OCI-LY1 (cell line): Measurements from ENCODE around the gene FNDC5.

Source experiments
- H2AFZ ChIP-seq: fragments of 200-600 bp; sonication (generic), shearing (Covaris generic); 2 replicates; pipeline ENCODE4 v1.6.0; 2014; ENCODE audit warnings: antibody characterized with exemption, mild to moderate bottlenecking, low read length
- H3F3A ChIP-seq: fragments of 200-600 bp; sonication (generic), shearing (Covaris generic); 2 replicates; pipeline ENCODE4 v1.6.0; 2014; ENCODE audit warnings: mild to moderate bottlenecking, antibody characterized with exemption, low read length, moderate library complexity; ENCODE audit not compliant: insufficient read depth
- H3K27ac ChIP-seq: fragments of 200-600 bp; sonication (generic); 2 replicates; pipeline ENCODE4 v1.5.1; 2014; ENCODE audit warnings: low read length, mixed run types, mild to moderate bottlenecking, low read depth; ENCODE audit not compliant: poor library complexity, severe bottlenecking
- H3K27me3 ChIP-seq: fragments of 200-600 bp; sonication (generic); 2 replicates; pipeline ENCODE4 v1.6.0; 2014; ENCODE audit warnings: antibody characterized with exemption, mild to moderate bottlenecking, low read length, moderate library complexity; ENCODE audit not compliant: insufficient read depth
- H3K36me3 ChIP-seq: fragments of 200-600 bp; sonication (generic); 2 replicates; pipeline ENCODE4 v1.6.1; 2014; ENCODE audit warnings: mild to moderate bottlenecking, antibody characterized with exemption, low read length, moderate library complexity, mixed read lengths; ENCODE audit not compliant: insufficient read depth
- H3K4me1 ChIP-seq: fragments of 200-600 bp; sonication (generic); 2 replicates; pipeline ENCODE4 v1.5.1; 2014; ENCODE audit warnings: mild to moderate bottlenecking, low read length, moderate library complexity; ENCODE audit not compliant: insufficient read depth, severe bottlenecking
- H3K4me2 ChIP-seq: fragments of 200-600 bp; sonication (generic), shearing (Covaris generic); 2 replicates; pipeline ENCODE4 v1.6.1; 2014; ENCODE audit warnings: low read length
- H3K4me3 ChIP-seq: fragments of 200-600 bp; sonication (generic); 2 replicates; pipeline ENCODE4 v1.5.1; 2014; ENCODE audit warnings: low read length, low read depth, mild to moderate bottlenecking, mixed read lengths; ENCODE audit not compliant: poor library complexity, severe bottlenecking
- H3K79me2 ChIP-seq: fragments of 200-600 bp; shearing (Covaris generic); 2 replicates; pipeline ENCODE4 v1.6.1; 2016; ENCODE audit warnings: mixed run types, low read length, mixed read lengths; ENCODE audit not compliant: insufficient read depth
- H3K9ac ChIP-seq: fragments of 200-600 bp; sonication (generic), shearing (Covaris generic); 2 replicates; pipeline ENCODE4 v1.6.1; 2014; ENCODE audit warnings: mild to moderate bottlenecking, low read length, mixed read lengths
- H3K9me2 ChIP-seq: fragments of 200-600 bp; sonication (generic), shearing (Covaris generic); 2 replicates; pipeline ENCODE4 v1.6.1; 2014; ENCODE audit warnings: low read depth, mild to moderate bottlenecking, low read length, mixed read lengths
- H3K9me3 ChIP-seq: fragments of 200-600 bp; shearing (Covaris generic); 2 replicates; pipeline ENCODE4 v1.6.1; 2014; ENCODE audit warnings: low read length, mixed read lengths
- H4K20me1 ChIP-seq: fragments of 200-600 bp; sonication (generic), shearing (Covaris generic); 2 replicates; pipeline ENCODE4 v1.6.0; 2016; ENCODE audit warnings: mild to moderate bottlenecking, low read length; ENCODE audit not compliant: insufficient read depth
- CTCF ChIP-seq: fragments of 200-600 bp; sonication (generic), shearing (Covaris generic); IDR thresholded peaks from 2 replicates; pipeline ENCODE4 v1.5.1; 2017; ENCODE audit warnings: mild to moderate bottlenecking, antibody characterized with exemption, low read length, moderate library complexity, mixed read lengths
- EZH2 ChIP-seq: fragments of 200-600 bp; sonication (generic), shearing (Covaris generic); IDR thresholded peaks from 2 replicates; pipeline ENCODE4 v1.8.0; 2017; ENCODE audit warnings: borderline replicate concordance, mixed run types, mild to moderate bottlenecking, antibody characterized with exemption, low read length, moderate library complexity, mixed read lengths

The FNDC5 gene

GRCh38 chr1:32885676-32886003 is 14.9 kb upstream of the FNDC5 start:
- H2AFZ ChIP-seq = no peak overlapping the region
- H3K9me3 ChIP-seq = no peaks in the 10 kb centered on the region
- no peaks in the 10 kb centered on the region for H3F3A ChIP-seq
- H3K27ac ChIP-seq = no peak overlapping the region
- H4K20me1 ChIP-seq = no peaks in the 10 kb centered on the region
- H3K9ac ChIP-seq = no peak overlapping the region
- H3K79me2 ChIP-seq = no peaks in the 10 kb centered on the region
- H3K4me3 ChIP-seq = no peak overlapping the region
- H3K4me1 ChIP-seq = no peaks in the 10 kb centered on the region
- H3K4me2 ChIP-seq = no peak overlapping the region
- no peak for TF ChIP-seq EZH2
- TF ChIP-seq CTCF = no peak
- no peaks in the 10 kb centered on the region for H3K9me2 ChIP-seq
- H3K36me3 ChIP-seq = no peaks in the 10 kb centered on the region
- H3K27me3 ChIP-seq = peaks cover 4% of the 10 kb centered on the region

GRCh38 chr1:32884726-32885125 is 14.0 kb upstream of the FNDC5 start:
- no peaks in the 10 kb centered on the region for H3K36me3 ChIP-seq
- H3F3A ChIP-seq = no peaks in the 10 kb centered on the region
- peaks cover 3% of the 10 kb centered on the region; the same call in 1 of the 2 replicates for H3K27me3 ChIP-seq
- H3K4me2 ChIP-seq = no peak overlapping the region
- H3K4me3 ChIP-seq = no peak overlapping the region
- H4K20me1 ChIP-seq = no peaks in the 10 kb centered on the region
- TF ChIP-seq EZH2 (no peak), CTCF (no peak)
- no peaks in the 10 kb centered on the region for H3K4me1 ChIP-seq
- H3K79me2 ChIP-seq = no peaks in the 10 kb centered on the region
- H3K27ac ChIP-seq = no peak overlapping the region
- H2AFZ ChIP-seq = no peak overlapping the region
- no peak overlapping the region for H3K9ac ChIP-seq
- H3K9me3 ChIP-seq = no peaks in the 10 kb centered on the region
- H3K9me2 ChIP-seq = no peaks in the 10 kb centered on the region

GRCh38 chr1:32884032-32884372 is 13.3 kb upstream of the FNDC5 start:
- Histone ChIP-seq H3K27ac (no peak overlapping the region), H3K36me3 (no peaks in the 10 kb centered on the region), H2AFZ (no peak overlapping the region), H3K79me2 (no peaks in the 10 kb centered on the region), H4K20me1 (no peaks in the 10 kb centered on the region), H3K4me3 (no peak overlapping the region), H3K27me3 (peaks cover 3% of the 10 kb centered on the region; the same call in 1 of the 2 replicates), H3K9ac (no peak overlapping the region), H3K9me2 (no peaks in the 10 kb centered on the region), H3F3A (no peaks in the 10 kb centered on the region), H3K4me2 (no peak overlapping the region), H3K9me3 (no peaks in the 10 kb centered on the region), H3K4me1 (no peaks in the 10 kb centered on the region)
- TF ChIP-seq CTCF (no peak), EZH2 (no peak)
